Hepatocyte (in vitro differentiated cells): ENCODE data around the gene VAPB.

Source experiments
- EZH2 ChIP-seq: fragments of 200-600 bp; sonication (generic); IDR thresholded peaks from 2 replicates; pipeline ENCODE4 v1.6.1; 2016; ENCODE audit warnings: antibody characterized with exemption, mild to moderate bottlenecking, borderline replicate concordance
- TF ChIP-seq, protein P1 (sequence below): fragments of 200-600 bp; sonication (generic); IDR thresholded peaks from 2 replicates; pipeline ENCODE4 v1.5.1; 2016; ENCODE audit warnings: antibody characterized with exemption, mild to moderate bottlenecking; ENCODE audit not compliant: poor library complexity

- TF ChIP-seq, protein P1, sequence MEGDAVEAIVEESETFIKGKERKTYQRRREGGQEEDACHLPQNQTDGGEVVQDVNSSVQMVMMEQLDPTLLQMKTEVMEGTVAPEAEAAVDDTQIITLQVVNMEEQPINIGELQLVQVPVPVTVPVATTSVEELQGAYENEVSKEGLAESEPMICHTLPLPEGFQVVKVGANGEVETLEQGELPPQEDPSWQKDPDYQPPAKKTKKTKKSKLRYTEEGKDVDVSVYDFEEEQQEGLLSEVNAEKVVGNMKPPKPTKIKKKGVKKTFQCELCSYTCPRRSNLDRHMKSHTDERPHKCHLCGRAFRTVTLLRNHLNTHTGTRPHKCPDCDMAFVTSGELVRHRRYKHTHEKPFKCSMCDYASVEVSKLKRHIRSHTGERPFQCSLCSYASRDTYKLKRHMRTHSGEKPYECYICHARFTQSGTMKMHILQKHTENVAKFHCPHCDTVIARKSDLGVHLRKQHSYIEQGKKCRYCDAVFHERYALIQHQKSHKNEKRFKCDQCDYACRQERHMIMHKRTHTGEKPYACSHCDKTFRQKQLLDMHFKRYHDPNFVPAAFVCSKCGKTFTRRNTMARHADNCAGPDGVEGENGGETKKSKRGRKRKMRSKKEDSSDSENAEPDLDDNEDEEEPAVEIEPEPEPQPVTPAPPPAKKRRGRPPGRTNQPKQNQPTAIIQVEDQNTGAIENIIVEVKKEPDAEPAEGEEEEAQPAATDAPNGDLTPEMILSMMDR: no peak
- TF ChIP-seq EZH2: no peak
These were observed 52.7 kb downstream of the VAPB start for GRCh38 chr20:58441723-58442122.
